HCT116 (cell line): ENCODE measurements around the gene LAMC2. TPM values are rescaled to one million over a fixed set of nuclear protein-coding genes. Genes with fewer than 3 reads are reported as not detected.

ENCODE experiments used
- ATAC-seq: fragments of 200-7000 bp; cut with Tn5 transposase; 2 replicates; pipeline ENCODE4 v1.9.1; 2020; ENCODE audit warnings: mild to moderate bottlenecking, moderate library complexity
- BruUV-seq: library from RNA; stranded (reverse); fragments of 400-500 nt; replicated peaks from 2 replicates; lab custom pipeline; 2021; lab: Mats Ljungman, UMichigan
- CTCF ChIA-PET: fragments of 300-600 bp; sonication (Branson Sonifier 250); formaldehyde crosslinking; loops from one replicate; lab custom pipeline; 2021; ENCODE audit warnings: antibody characterized with exemption; lab: Charles Lee
- POLR2A ChIA-PET: fragments of 300-600, 350-600 bp; sonication (Branson Sonifier 250); formaldehyde crosslinking; loops from one replicate; lab custom pipeline; 2021; ENCODE audit warnings: antibody characterized with exemption; lab: Charles Lee
- RAD21 ChIA-PET, 2 experiments: fragments of 300-600 bp; sonication (Branson Sonifier 250); formaldehyde crosslinking; loops; one replicate each; lab custom pipeline; 2023; ENCODE audit warnings: low total read pairs in 2 of 2; ENCODE audit not compliant: uncharacterized antibody in 2 of 2, unreplicated experiment in 2 of 2, low non-redundant PET in 1 of 2; lab: Charles Lee
- DNase-seq: peaks from one replicate; pipeline ENCODE4 v3.0.0-alpha.2; 2010; ENCODE audit warnings: low read depth, low spot score
- H2AFZ ChIP-seq: fragments of 200-600 bp; shearing (Covaris generic), sonication (generic); 2 replicates; pipeline ENCODE4 v1.6.1; 2017; ENCODE audit warnings: low read depth, mixed run types, mixed read lengths, antibody characterized with exemption, low read length; ENCODE audit not compliant: poor library complexity, severe bottlenecking
- H3K27ac ChIP-seq: 2 replicates; pipeline ENCODE4 v1.5.1; 2012; ENCODE audit warnings: low read depth, low read length
- H3K27me3 ChIP-seq: fragments of 200-600 bp; sonication (generic); 2 replicates; pipeline ENCODE4 v1.6.1; 2016; ENCODE audit warnings: mixed run types, low read length, mixed read lengths; ENCODE audit not compliant: insufficient read depth
- H3K36me3 ChIP-seq, 2 experiments: fragments of 200-500 bp in 1 of 2; fragments of 200-600 bp in 1 of 2; sonication (Bioruptor generic) in 1 of 2; sonication (generic) in 1 of 2; 2 replicates each; pipeline versions ENCODE4 v1.5.1 to v1.6.1; 2014 to 2016; ENCODE audit warnings: low read length in 2 of 2, inconsistent platforms in 1 of 2, mixed read lengths in 1 of 2, mixed run types in 1 of 2; ENCODE audit not compliant: insufficient read depth in 2 of 2, control insufficient read depth in 1 of 2
- H3K4me1 ChIP-seq, 2 experiments: fragments of 200-600 bp in 1 of 2; sonication (generic) in 1 of 2; 2 replicates each; pipeline versions ENCODE4 v1.5.1 to v1.6.1; 2012 to 2017; ENCODE audit warnings: low read length in 2 of 2, inconsistent platforms in 1 of 2, mild to moderate bottlenecking in 1 of 2, mixed read lengths in 1 of 2, mixed run types in 1 of 2, moderate library complexity in 1 of 2; ENCODE audit not compliant: insufficient read depth in 2 of 2, control insufficient read depth in 1 of 2
- H3K4me2 ChIP-seq: fragments of 200-600 bp; sonication (generic); 2 replicates; pipeline ENCODE4 v1.6.1; 2017; ENCODE audit warnings: mixed run types, low read length, mixed read lengths
- H3K4me3 ChIP-seq, 2 experiments: fragments of 200-600 bp in 1 of 2; sonication (generic) in 1 of 2; replicated peaks in 1 of 2; 2 replicates each; pipeline ENCODE4 v1.5.1; 2011 to 2016; ENCODE audit warnings: low read length in 2 of 2, control low read depth in 1 of 2, low read depth in 1 of 2, mild to moderate bottlenecking in 1 of 2, mixed read lengths in 1 of 2, mixed run types in 1 of 2
- H3K79me2 ChIP-seq: fragments of 200-600 bp; sonication (generic); 2 replicates; pipeline ENCODE4 v1.6.1; 2017; ENCODE audit warnings: mild to moderate bottlenecking, mixed run types, low read length, moderate library complexity, mixed read lengths; ENCODE audit not compliant: insufficient read depth
- H3K9ac ChIP-seq: fragments of 200-600 bp; sonication (generic); 2 replicates; pipeline ENCODE4 v1.6.1; 2016; ENCODE audit warnings: low read length, mixed read lengths
- H3K9me2 ChIP-seq: fragments of 200-600 bp; sonication (generic), shearing (Covaris generic); 2 replicates; pipeline ENCODE4 v1.6.1; 2017; ENCODE audit warnings: mixed run types, mild to moderate bottlenecking, moderate library complexity; ENCODE audit not compliant: insufficient read depth
- H3K9me3 ChIP-seq, 2 experiments: fragments of 200-500 bp in 1 of 2; fragments of 200-600 bp in 1 of 2; sonication (Bioruptor generic) in 1 of 2; sonication (generic) in 1 of 2; 2 replicates each; pipeline ENCODE4 v1.6.1; 2014 to 2017; ENCODE audit warnings: low read length in 2 of 2, mixed read lengths in 2 of 2, inconsistent platforms in 1 of 2, low read depth in 1 of 2, mild to moderate bottlenecking in 1 of 2, mixed run types in 1 of 2, moderate library complexity in 1 of 2; ENCODE audit not compliant: control insufficient read depth in 1 of 2, insufficient read depth in 1 of 2
- H4K20me1 ChIP-seq: fragments of 200-600 bp; sonication (generic), shearing (Covaris generic); 2 replicates; pipeline ENCODE4 v1.6.1; 2017; ENCODE audit warnings: mixed run types, mild to moderate bottlenecking, moderate library complexity; ENCODE audit not compliant: insufficient read depth
- ATF3 ChIP-seq: IDR thresholded peaks from 2 replicates; pipeline ENCODE4 v1.6.1; 2012
- CBX3 ChIP-seq: IDR thresholded peaks from 2 replicates; pipeline ENCODE4 v1.6.1; 2012; ENCODE audit warnings: low read depth
- CTCF ChIP-seq, 3 experiments: fragments of 200-600 bp in 1 of 3; sonication (generic) in 1 of 3; IDR thresholded peaks in 2 of 3; conservative IDR thresholded peaks in 1 of 3; 2 replicates each; pipeline ENCODE4 v1.5.1; 2012 to 2017; ENCODE audit warnings: low read depth in 2 of 3, low read length in 2 of 3, antibody characterized with exemption in 1 of 3, borderline replicate concordance in 1 of 3, control low read depth in 1 of 3, mild to moderate bottlenecking in 1 of 3, mixed read lengths in 1 of 3, mixed run types in 1 of 3, moderate library complexity in 1 of 3; ENCODE audit not compliant: insufficient read depth in 1 of 3
- EGR1 ChIP-seq: IDR thresholded peaks from 2 replicates; pipeline ENCODE4 v1.6.1; 2012; ENCODE audit warnings: low read depth
- ELF1 ChIP-seq: IDR thresholded peaks from 2 replicates; pipeline ENCODE4 v1.6.1; 2012; ENCODE audit warnings: low read depth, borderline replicate concordance
- EZH2 ChIP-seq: fragments of 200-600 bp; sonication (generic); IDR thresholded peaks from 2 replicates; pipeline ENCODE4 v1.6.1; 2017; ENCODE audit warnings: antibody characterized with exemption, mixed run types
- EZH2phosphoT487 ChIP-seq: fragments of 200-600 bp; IDR thresholded peaks from 2 replicates; pipeline ENCODE4 v1.6.1; 2018; ENCODE audit warnings: antibody characterized with exemption, borderline replicate concordance
- FOSL1 ChIP-seq: IDR thresholded peaks from 2 replicates; pipeline ENCODE4 v1.6.1; 2012; ENCODE audit warnings: low read depth
- JUND ChIP-seq: IDR thresholded peaks from 2 replicates; pipeline ENCODE4 v1.6.1; 2012
- MAX ChIP-seq: IDR thresholded peaks from 2 replicates; pipeline ENCODE4 v1.6.1; 2012
- POLR2A ChIP-seq: IDR thresholded peaks from 2 replicates; pipeline ENCODE4 v1.7.0; 2011; ENCODE audit warnings: borderline replicate concordance; ENCODE audit not compliant: insufficient read depth, insufficient read length; ENCODE audit errors: extremely low read depth
- POLR2AphosphoS5 ChIP-seq: IDR thresholded peaks from 2 replicates; pipeline ENCODE4 v1.6.1; 2011; ENCODE audit warnings: mild to moderate bottlenecking, low read depth, low read length, moderate library complexity
- RAD21 ChIP-seq: IDR thresholded peaks from 2 replicates; pipeline ENCODE4 v1.6.1; 2012; ENCODE audit warnings: low read depth, mild to moderate bottlenecking
- REST ChIP-seq: IDR thresholded peaks from 2 replicates; pipeline ENCODE4 v1.6.1; 2012; ENCODE audit warnings: low read depth
- SP1 ChIP-seq: IDR thresholded peaks from 2 replicates; pipeline ENCODE4 v1.6.1; 2012; ENCODE audit warnings: low read depth
- SRF ChIP-seq: IDR thresholded peaks from 2 replicates; pipeline ENCODE4 v1.6.1; 2012; ENCODE audit warnings: low read depth
- TCF7L2 ChIP-seq: IDR thresholded peaks from 2 replicates; pipeline ENCODE4 v1.7.0; 2011; ENCODE audit warnings: borderline replicate concordance, inconsistent platforms; ENCODE audit not compliant: insufficient read depth, insufficient read length; ENCODE audit errors: extremely low read depth
- YY1 ChIP-seq: IDR thresholded peaks from 2 replicates; pipeline ENCODE4 v1.6.1; 2011; ENCODE audit warnings: low read length, low read depth, moderate library complexity, mild to moderate bottlenecking; ENCODE audit not compliant: insufficient replicate concordance; ENCODE audit errors: extremely low read depth
- ZBTB33 ChIP-seq: IDR thresholded peaks from 2 replicates; pipeline ENCODE4 v1.6.1; 2011; ENCODE audit warnings: mild to moderate bottlenecking, low read length, moderate library complexity; ENCODE audit not compliant: insufficient replicate concordance; ENCODE audit errors: extremely low read depth
- ZNF274 ChIP-seq: fragments of 200-500 bp; sonication (Bioruptor generic); IDR thresholded peaks from 2 replicates; pipeline ENCODE4 v1.6.1; 2014; ENCODE audit warnings: mild to moderate bottlenecking, low read depth, low read length, inconsistent platforms
- intact Hi-C: fragments of 100-400 bp; cut with micrococcal nuclease; formaldehyde crosslinking; loops from 2 replicates; pipeline ENCODE4 v1.10.0; 2022
- total RNA-seq: library from RNA; stranded (reverse); gene quantifications from one replicate; pipeline ENCODE4 v1.2.1, GENCODE V29; 2021; ENCODE audit not compliant: unreplicated experiment

Gene LAMC2
- total RNA-seq, 1 experiment from 2014 or later = 22.2 TPM

- Histone ChIP-seq H3K27me3 (no peaks in the 10 kb centered on the region), H3K9me3 (no peaks in the 10 kb centered on the region), H3K4me2 (no peak overlapping the region), H3K27ac (no peak overlapping the region), H2AFZ (peak overlapping the region; percentile 93), H3K79me2 (no peaks in the 10 kb centered on the region), H4K20me1 (no peaks in the 10 kb centered on the region), H3K36me3 (no peaks in the 10 kb centered on the region), H3K9me2 (no peaks in the 10 kb centered on the region), H3K4me1 (peaks cover 5 to 12% of the 10 kb centered on the region in 2 experiments; a peak in 3 of 4 replicates), H3K4me3 (no peak overlapping the region), H3K9ac (no peak overlapping the region)
- TF ChIP-seq CTCF (IDR thresholded peaks at IDR 0.05 in 2 of 3, conservative IDR thresholded peaks at IDR 0.05 in 1 of 3; ENCODE audit: borderline replicate concordance in 1 of 3, insufficient read depth in 1 of 3, low read depth in 2 of 3, low read length in 2 of 3) (no peak), POLR2AphosphoS5 (no peak), ZNF274 (no peak), EZH2 (no peak), ATF3 (no peak), RAD21 (no peak), MAX (no peak), EGR1 (no peak), FOSL1 (no peak), YY1 (no peak), POLR2A (no peak), JUND (no peak), SP1 (no peak), CBX3 (no peak), EZH2phosphoT487 (no peak), REST (no peak), TCF7L2 (no peak), ZBTB33 (no peak), SRF (no peak), ELF1 (no peak)
- intact Hi-C loops = no loop called here
- ATAC-seq (no peak), DNase-seq (no peak)
- no TSS peak for BruUV-seq
- RAD21 ChIA-PET = no interaction called here
- CTCF ChIA-PET = no interaction called here
- POLR2A ChIA-PET = no interaction called here
Measured at GRCh38 chr1:183179033-183179432, 7.0 kb upstream of the LAMC2 start.
